Activated naive CD8-positive, alpha-beta T cell treated with anti-CD3 and anti-CD28 coated beads for 36 hours (primary cell): ENCODE data around the gene RFX6. TPM values are rescaled to one million over a fixed set of nuclear protein-coding genes. Genes with fewer than 3 reads are reported as not detected.

Experiments used
- DNase-seq: peaks from one replicate; pipeline ENCODE4 v3.0.0; 2021
- H3K27ac Mint-ChIP-seq: one replicate; pipeline ENCODE4 v1.8.0; 2022; ENCODE audit warnings: mild to moderate bottlenecking, moderate library complexity, mixed read lengths
- H3K27me3 Mint-ChIP-seq: one replicate; pipeline ENCODE4 v1.8.0; 2022; ENCODE audit warnings: mild to moderate bottlenecking, mixed read lengths
- H3K36me3 Mint-ChIP-seq: one replicate; pipeline ENCODE4 v1.8.0; 2021; ENCODE audit warnings: mild to moderate bottlenecking, mixed read lengths
- H3K4me1 Mint-ChIP-seq: one replicate; pipeline ENCODE4 v1.8.0; 2021; ENCODE audit warnings: mixed read lengths
- H3K4me3 Mint-ChIP-seq: one replicate; pipeline ENCODE4 v1.8.0; 2022; ENCODE audit warnings: mild to moderate bottlenecking, moderate library complexity, mixed read lengths
- H3K9me3 Mint-ChIP-seq: one replicate; pipeline ENCODE4 v1.8.0; 2022; ENCODE audit warnings: mixed read lengths
- total RNA-seq, 2 experiments: library from RNA; stranded (reverse); gene quantifications; one replicate each; pipeline ENCODE4 v1.2.3, GENCODE V29; 2021

Gene RFX6
- total RNA-seq, 2 experiments from 2014 or later, result not detected

DNA sequence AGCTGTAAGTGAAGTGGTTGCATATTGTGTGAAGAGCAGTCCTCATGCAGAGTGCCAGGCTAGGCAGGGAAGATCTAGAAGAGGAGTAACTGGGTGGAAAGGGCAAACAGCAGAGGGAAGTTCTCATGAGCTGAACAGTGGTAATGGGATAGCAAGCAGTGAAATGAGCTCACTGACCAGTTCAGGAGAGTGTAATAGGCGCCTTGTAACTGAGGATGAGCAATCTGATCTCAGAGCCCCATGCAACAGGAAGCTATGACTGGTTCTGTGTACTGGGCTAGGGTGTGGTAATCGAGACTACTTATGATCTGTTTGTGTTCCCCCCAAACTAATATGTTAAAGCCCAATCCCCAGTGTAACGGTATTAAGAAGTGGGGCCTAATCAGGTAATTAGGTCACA lies 98.6 kb downstream of the RFX6 start:
- DNase-seq, result no peak
- Mint-ChIP-seq H3K27ac (no peak overlapping the region), H3K36me3 (no peaks in the 10 kb centered on the region), H3K4me3 (no peak overlapping the region), H3K27me3 (peaks cover 13% of the 10 kb centered on the region), H3K9me3 (no peaks in the 10 kb centered on the region), H3K4me1 (no peaks in the 10 kb centered on the region)

GRCh38 chr6:116979560-116979959 lies 102.5 kb downstream of the RFX6 start:
- DNase-seq, result no peak
- H3K4me3 Mint-ChIP-seq, result no peak overlapping the region
- H3K4me1 Mint-ChIP-seq, result no peaks in the 10 kb centered on the region
- no peak overlapping the region for H3K27ac Mint-ChIP-seq
- H3K9me3 Mint-ChIP-seq, result peaks cover 6% of the 10 kb centered on the region
- no peaks in the 10 kb centered on the region for H3K36me3 Mint-ChIP-seq
- H3K27me3 Mint-ChIP-seq, result peaks cover 10% of the 10 kb centered on the region

Other genes with a start within 250 kb of the RFX6 start
- gene ZUP1, start 208.5 kb upstream of the RFX6 start, total RNA-seq, result 10 to 100 TPM; 22.4 to 24.5 TPM
- gene KPNA5, start 196.0 kb upstream of the RFX6 start, total RNA-seq, result 10 to 100 TPM in 1 of 2 experiments, 1 to 10 TPM in 1; 9.0 to 11.5 TPM
- gene FAM162B, start 111.5 kb upstream of the RFX6 start, total RNA-seq, result not detected
- not detected for gene GPRC6A, start 48.2 kb upstream of the RFX6 start, total RNA-seq